ENCODE data around the gene SLC35B1.

DNA sequence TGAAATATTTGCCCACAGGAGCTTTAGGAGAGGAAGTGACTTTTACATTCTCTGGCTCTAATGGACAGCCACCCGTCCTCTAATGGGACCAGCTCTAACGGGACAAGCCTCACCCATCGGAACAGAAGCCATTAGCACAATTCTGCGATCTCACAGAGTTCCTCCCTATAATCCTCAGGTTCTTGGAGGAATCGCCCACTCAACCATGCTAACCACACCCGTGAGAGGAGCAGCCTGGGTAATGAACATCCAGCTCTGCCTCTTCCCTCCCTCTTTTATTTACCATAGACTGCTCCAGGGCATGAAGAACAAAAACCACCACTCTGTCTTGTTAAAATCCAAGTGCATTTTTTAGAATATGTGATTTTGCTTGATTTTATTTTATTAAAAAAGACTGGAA, 6.8 kb downstream of the SLC35B1 start:
- TF ChIP-seq, protein P1, sequence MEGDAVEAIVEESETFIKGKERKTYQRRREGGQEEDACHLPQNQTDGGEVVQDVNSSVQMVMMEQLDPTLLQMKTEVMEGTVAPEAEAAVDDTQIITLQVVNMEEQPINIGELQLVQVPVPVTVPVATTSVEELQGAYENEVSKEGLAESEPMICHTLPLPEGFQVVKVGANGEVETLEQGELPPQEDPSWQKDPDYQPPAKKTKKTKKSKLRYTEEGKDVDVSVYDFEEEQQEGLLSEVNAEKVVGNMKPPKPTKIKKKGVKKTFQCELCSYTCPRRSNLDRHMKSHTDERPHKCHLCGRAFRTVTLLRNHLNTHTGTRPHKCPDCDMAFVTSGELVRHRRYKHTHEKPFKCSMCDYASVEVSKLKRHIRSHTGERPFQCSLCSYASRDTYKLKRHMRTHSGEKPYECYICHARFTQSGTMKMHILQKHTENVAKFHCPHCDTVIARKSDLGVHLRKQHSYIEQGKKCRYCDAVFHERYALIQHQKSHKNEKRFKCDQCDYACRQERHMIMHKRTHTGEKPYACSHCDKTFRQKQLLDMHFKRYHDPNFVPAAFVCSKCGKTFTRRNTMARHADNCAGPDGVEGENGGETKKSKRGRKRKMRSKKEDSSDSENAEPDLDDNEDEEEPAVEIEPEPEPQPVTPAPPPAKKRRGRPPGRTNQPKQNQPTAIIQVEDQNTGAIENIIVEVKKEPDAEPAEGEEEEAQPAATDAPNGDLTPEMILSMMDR (IDR thresholded peaks at IDR 0.05; ENCODE audit: low read depth, low read length): no peak
- TF ChIP-seq POLR2A (IDR thresholded peaks at IDR 0.05; ENCODE audit: extremely low read depth, insufficient read length) (no peak), MAX (IDR thresholded peaks at IDR 0.05; ENCODE audit: low read depth, low read length) (no peak)
